CD4-positive, alpha-beta T cell treated with Interleukin-17A for 1 hour (primary cell): ENCODE data around the gene GTF3C4.
"Not testable (repeated sequence)": the region's sequence is repeated elsewhere in the genome, so short reads cannot be mapped to it uniquely, and the experiment has no call there.

ENCODE experiments used
- DNase-seq: peaks from one replicate; pipeline ENCODE4 v3.0.0-alpha.2; 2020

Gene GTF3C4

GRCh38 chr9:132703336-132703735 is 33.1 kb downstream of the GTF3C4 start:
- DNase-seq = no peak

GRCh38 chr9:132708239-132708638 is 38.0 kb downstream of the GTF3C4 start:
- no peak for DNase-seq

- no peak for DNase-seq
These were observed 38.6 kb downstream of the GTF3C4 start for GRCh38 chr9:132708769-132709430.

- no peak for DNase-seq
These were observed 40.1 kb downstream of the GTF3C4 start for GRCh38 chr9:132710333-132710732.

- DNase-seq = not testable (repeated sequence)
These were observed 40.9 kb downstream of the GTF3C4 start for GRCh38 chr9:132711152-132711551.

- DNase-seq = no peak
These were observed 41.6 kb downstream of the GTF3C4 start for GRCh38 chr9:132711846-132712245.

- DNase-seq = no peak
These were observed 42.5 kb downstream of the GTF3C4 start for GRCh38 chr9:132712753-132713152.

- DNase-seq = no peak
These were observed 45.7 kb downstream of the GTF3C4 start for GRCh38 chr9:132716007-132716406.

- no peak for DNase-seq
These were observed 47.2 kb downstream of the GTF3C4 start for GRCh38 chr9:132717326-132717945.

GRCh38 chr9:132718381-132718928 is 48.2 kb downstream of the GTF3C4 start:
- DNase-seq = not testable (repeated sequence)

- no peak for DNase-seq
These were observed 51.4 kb downstream of the GTF3C4 start for GRCh38 chr9:132721661-132722060.

GRCh38 chr9:132722564-132723065 is 52.4 kb downstream of the GTF3C4 start:
- no peak for DNase-seq

GRCh38 chr9:132723809-132724208 is 53.5 kb downstream of the GTF3C4 start:
- DNase-seq = no peak

- DNase-seq = no peak
These were observed 55.0 kb downstream of the GTF3C4 start for GRCh38 chr9:132725306-132725705.

- no peak for DNase-seq
These were observed 56.4 kb downstream of the GTF3C4 start for GRCh38 chr9:132726576-132727130.

- DNase-seq = no peak
These were observed 57.8 kb downstream of the GTF3C4 start for GRCh38 chr9:132728071-132728470.

- no peak for DNase-seq
These were observed 58.2 kb downstream of the GTF3C4 start for GRCh38 chr9:132728497-132728896.

- no peak for DNase-seq
These were observed 59.1 kb downstream of the GTF3C4 start for GRCh38 chr9:132729235-132729890.

- no peak for DNase-seq
These were observed 60.1 kb downstream of the GTF3C4 start for GRCh38 chr9:132730054-132731033.

GRCh38 chr9:132731230-132731629 is 61.0 kb downstream of the GTF3C4 start:
- no peak for DNase-seq

GRCh38 chr9:132732326-132733259 is 62.3 kb downstream of the GTF3C4 start:
- no peak for DNase-seq
